Sigmoid colon (tissue), 7 donors: ENCODE data around the gene FOXN1. TPM values are rescaled to one million over a fixed set of nuclear protein-coding genes. Genes with fewer than 3 reads are reported as not detected.

Source experiments
- DNase-seq: peaks from one replicate; pipeline ENCODE4 v3.0.0-alpha.2; 2019
- H3K27ac ChIP-seq, 4 donors: fragments of 200-600 bp; sonication (generic); one replicate each; pipeline ENCODE4 v1.5.1; 2016 to 2019; ENCODE audit warnings: mild to moderate bottlenecking in 1 of 4
- H3K27me3 ChIP-seq, 3 donors: fragments of 200-600 bp; sonication (generic); one replicate each; pipeline ENCODE4 v1.5.1; 2019; ENCODE audit warnings: mild to moderate bottlenecking in 1 of 3
- H3K36me3 ChIP-seq, 4 donors: fragments of 200-600 bp; sonication (generic); one replicate each; pipeline ENCODE4 v1.5.1; 2016 to 2019
- H3K4me1 ChIP-seq, 4 donors: fragments of 200-600 bp; sonication (generic); one replicate each; pipeline ENCODE4 v1.5.1; 2017 to 2019
- H3K4me3 ChIP-seq, 4 donors: fragments of 200-600 bp; sonication (generic); one replicate each; pipeline ENCODE4 v1.5.1; 2017 to 2019; ENCODE audit warnings: mild to moderate bottlenecking in 2 of 4, moderate library complexity in 1 of 4
- H3K9me3 ChIP-seq, 4 donors: fragments of 200-600 bp in 3 of 4; sonication (generic) in 3 of 4; one replicate each; pipeline versions ENCODE4 v1.5.1 to v1.6.1; 2013 to 2019
- EP300 ChIP-seq, 4 donors: sonication (generic); formaldehyde crosslinking; IDR thresholded peaks; one replicate each; pipeline ENCODE4 v1.6.1; 2017; ENCODE audit warnings: antibody characterized with exemption in 4 of 4
- POLR2A ChIP-seq, 2 donors: fragments of 450-650 bp; IDR thresholded peaks; one replicate each; pipeline ENCODE4 v1.6.1; 2016; ENCODE audit warnings: antibody characterized with exemption in 2 of 2, mild to moderate bottlenecking in 2 of 2, moderate library complexity in 2 of 2
- POLR2AphosphoS5 ChIP-seq, 4 donors: sonication (generic); formaldehyde crosslinking; IDR thresholded peaks; one replicate each; pipeline ENCODE4 v1.6.1; 2017; ENCODE audit warnings: antibody characterized with exemption in 4 of 4
- WGBS, 2 donors: extraction: QIAGEN DNeasy Blood & Tissue Kit; methylation state at CpG; one replicate each; pipeline ENCODE4 v1.1.7; 2013; 5-methylcytosine and 5-hydroxymethylcytosine counted together
- intact Hi-C: fragments of 100-400 bp; cut with DNase I; formaldehyde crosslinking; loops from one replicate; pipeline ENCODE4 v1.15.1; 2023
- polyA plus RNA-seq, 3 donors: library from polyadenylated mRNA; stranded (reverse); fragments of 200-250 nt; gene quantifications; one replicate each; pipeline ENCODE4 v1.2.3, GENCODE V29; 2013
- total RNA-seq, 4 donors: library from RNA; depleted of rRNA; stranded (reverse); fragments of >200 nt; gene quantifications; one replicate each; pipeline ENCODE4 v1.1.0, GENCODE V29; 2016
- TF ChIP-seq, protein P1 (sequence below), 4 experiments: fragments of 450-650 bp in 3 of 4; fragments of 200-600 bp in 1 of 4; IDR thresholded peaks; one replicate each; pipeline ENCODE4 v1.5.1; 2016 to 2019; ENCODE audit warnings: antibody characterized with exemption in 4 of 4, mild to moderate bottlenecking in 3 of 4, moderate library complexity in 2 of 4
- donor health status: healthy with polysubstance abuse.
- donor health status: Bipolar disorder and iron deficiency.
- donor health status: healthy.

FOXN1 gene
- total and polyA plus RNA-seq, 7 donors, result 0.23 to 0.60 (median 0.38) TPM; not detected in 4

DNA sequence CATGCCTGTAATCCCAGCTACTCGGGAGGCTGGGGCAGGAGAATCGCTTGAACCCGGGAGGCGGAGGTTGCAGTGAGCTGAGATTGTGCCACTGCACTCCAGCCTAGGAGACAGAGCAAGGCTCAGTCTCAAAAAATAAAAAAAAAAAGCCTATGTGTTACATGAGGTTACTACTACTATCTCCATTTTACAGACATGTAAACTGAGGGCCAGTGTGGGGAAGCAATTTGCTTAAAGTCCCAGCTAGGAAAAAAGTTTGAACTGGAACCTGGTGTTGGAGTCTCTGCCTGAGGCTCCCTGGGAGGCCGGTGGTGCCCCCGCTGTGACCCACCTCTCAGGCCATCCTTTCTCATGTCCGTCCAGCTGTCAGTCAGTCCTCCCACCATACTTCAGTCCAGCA is 28.2 kb upstream of the FOXN1 start:
- no peaks in the 10 kb centered on the region for H3K9me3 ChIP-seq
- WGBS, 2 donors, result 94 to 95% methylated on average over 7 of the region's 7 CpGs
- H3K27me3 ChIP-seq, result no peaks in the 10 kb centered on the region
- H3K4me3 ChIP-seq, result no peak overlapping the region
- no peaks in the 10 kb centered on the region for H3K4me1 ChIP-seq
- no peak for DNase-seq
- intact Hi-C loops, result no loop called here
- no peak for TF ChIP-seq EP300 (IDR thresholded peaks at IDR 0.05)
- no peak overlapping the region for H3K27ac ChIP-seq
- H3K36me3 ChIP-seq, result no peaks in the 10 kb centered on the region

DNA sequence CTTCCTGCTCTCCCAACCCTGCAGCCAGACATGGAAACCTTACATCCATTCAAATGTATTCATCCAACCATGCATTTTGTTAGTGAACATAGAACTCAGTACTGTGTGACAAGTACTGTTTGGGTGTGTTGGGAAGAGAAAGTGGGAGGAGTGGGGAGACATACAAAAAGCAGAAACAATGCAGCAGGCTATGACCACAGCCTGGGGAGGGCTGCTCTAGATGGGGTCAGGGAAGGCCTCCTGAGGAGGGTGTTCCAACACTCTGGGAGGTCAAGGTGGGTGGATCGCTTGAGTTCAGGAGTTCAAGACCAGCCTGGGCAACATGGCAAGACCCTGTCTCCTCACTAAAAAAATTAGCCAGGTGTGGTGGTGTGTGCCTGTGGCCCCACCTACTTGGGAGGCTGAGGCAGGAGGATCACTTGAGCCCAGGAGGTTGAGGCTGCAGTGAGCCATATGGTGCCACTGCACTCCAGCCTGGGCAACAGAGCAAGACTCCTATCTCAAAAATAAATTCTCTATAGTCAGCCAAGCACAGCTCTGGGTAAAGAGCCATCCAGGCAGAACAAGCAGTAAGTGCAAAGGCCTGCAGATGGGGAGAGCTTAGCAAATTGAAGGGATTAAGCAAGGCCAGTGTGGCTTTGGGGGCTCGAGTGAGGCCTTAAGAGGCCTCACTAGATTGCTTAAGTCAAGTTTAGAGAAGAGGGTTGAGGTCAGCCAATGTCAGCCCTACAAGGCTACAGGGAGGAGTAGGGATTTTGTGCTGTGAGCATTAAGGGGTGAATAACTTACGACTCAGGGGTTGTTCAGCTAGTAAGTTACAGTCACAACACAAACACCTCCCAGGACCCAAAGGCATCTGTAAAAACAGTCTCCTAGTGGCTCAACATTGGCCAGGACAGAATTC is 27.2 kb upstream of the FOXN1 start:
- Histone ChIP-seq H3K36me3 (no peaks in the 10 kb centered on the region), H3K27ac (no peak overlapping the region), H3K27me3 (no peaks in the 10 kb centered on the region), H3K4me1 (no peaks in the 10 kb centered on the region), H3K9me3 (no peaks in the 10 kb centered on the region), H3K4me3 (no peak overlapping the region)
- intact Hi-C loops, result no loop called here
- no peak for DNase-seq
- 84 to 86% methylated on average over 3 of the region's 3 CpGs for WGBS, 2 donors
- no peak for TF ChIP-seq EP300 (IDR thresholded peaks at IDR 0.05)
- TF ChIP-seq POLR2AphosphoS5 (IDR thresholded peaks at IDR 0.05), result no peak
- no peak for TF ChIP-seq POLR2A (IDR thresholded peaks at IDR 0.05)
- TF ChIP-seq, protein P1, sequence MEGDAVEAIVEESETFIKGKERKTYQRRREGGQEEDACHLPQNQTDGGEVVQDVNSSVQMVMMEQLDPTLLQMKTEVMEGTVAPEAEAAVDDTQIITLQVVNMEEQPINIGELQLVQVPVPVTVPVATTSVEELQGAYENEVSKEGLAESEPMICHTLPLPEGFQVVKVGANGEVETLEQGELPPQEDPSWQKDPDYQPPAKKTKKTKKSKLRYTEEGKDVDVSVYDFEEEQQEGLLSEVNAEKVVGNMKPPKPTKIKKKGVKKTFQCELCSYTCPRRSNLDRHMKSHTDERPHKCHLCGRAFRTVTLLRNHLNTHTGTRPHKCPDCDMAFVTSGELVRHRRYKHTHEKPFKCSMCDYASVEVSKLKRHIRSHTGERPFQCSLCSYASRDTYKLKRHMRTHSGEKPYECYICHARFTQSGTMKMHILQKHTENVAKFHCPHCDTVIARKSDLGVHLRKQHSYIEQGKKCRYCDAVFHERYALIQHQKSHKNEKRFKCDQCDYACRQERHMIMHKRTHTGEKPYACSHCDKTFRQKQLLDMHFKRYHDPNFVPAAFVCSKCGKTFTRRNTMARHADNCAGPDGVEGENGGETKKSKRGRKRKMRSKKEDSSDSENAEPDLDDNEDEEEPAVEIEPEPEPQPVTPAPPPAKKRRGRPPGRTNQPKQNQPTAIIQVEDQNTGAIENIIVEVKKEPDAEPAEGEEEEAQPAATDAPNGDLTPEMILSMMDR (IDR thresholded peaks at IDR 0.05), result no peak

DNA sequence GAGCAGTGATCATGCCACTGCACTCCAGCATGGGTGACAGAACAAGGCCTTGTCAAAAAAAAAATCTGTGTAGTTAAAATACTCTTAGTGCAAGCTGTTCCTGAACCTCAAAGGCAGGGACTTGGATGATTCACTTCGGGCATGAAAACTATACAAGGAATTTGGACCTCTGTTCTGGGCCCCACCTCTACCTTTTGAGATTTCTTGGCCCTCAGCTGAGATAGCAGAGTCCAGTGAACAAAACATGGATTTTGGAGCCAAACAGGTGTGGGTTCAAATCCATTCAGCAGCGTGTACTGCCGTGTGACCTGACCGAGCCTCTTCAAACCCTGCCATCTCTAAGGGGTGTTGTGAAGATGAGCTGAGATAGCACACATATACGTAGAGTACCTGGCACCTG is 25.9 kb upstream of the FOXN1 start:
- no peak for DNase-seq
- WGBS, 2 donors, result 48 to 82% methylated on average over 5 of the region's 5 CpGs
- Histone ChIP-seq H3K4me1 (no peaks in the 10 kb centered on the region), H3K27me3 (no peaks in the 10 kb centered on the region), H3K27ac (no peak overlapping the region), H3K36me3 (no peaks in the 10 kb centered on the region), H3K9me3 (no peaks in the 10 kb centered on the region), H3K4me3 (no peak overlapping the region)
- intact Hi-C loops, result no loop called here
- TF ChIP-seq EP300 (IDR thresholded peaks at IDR 0.05) (no peak), POLR2AphosphoS5 (IDR thresholded peaks at IDR 0.05) (no peak), POLR2A (IDR thresholded peaks at IDR 0.05) (no peak)
- TF ChIP-seq, protein P1 (IDR thresholded peaks at IDR 0.05), result no peak

DNA sequence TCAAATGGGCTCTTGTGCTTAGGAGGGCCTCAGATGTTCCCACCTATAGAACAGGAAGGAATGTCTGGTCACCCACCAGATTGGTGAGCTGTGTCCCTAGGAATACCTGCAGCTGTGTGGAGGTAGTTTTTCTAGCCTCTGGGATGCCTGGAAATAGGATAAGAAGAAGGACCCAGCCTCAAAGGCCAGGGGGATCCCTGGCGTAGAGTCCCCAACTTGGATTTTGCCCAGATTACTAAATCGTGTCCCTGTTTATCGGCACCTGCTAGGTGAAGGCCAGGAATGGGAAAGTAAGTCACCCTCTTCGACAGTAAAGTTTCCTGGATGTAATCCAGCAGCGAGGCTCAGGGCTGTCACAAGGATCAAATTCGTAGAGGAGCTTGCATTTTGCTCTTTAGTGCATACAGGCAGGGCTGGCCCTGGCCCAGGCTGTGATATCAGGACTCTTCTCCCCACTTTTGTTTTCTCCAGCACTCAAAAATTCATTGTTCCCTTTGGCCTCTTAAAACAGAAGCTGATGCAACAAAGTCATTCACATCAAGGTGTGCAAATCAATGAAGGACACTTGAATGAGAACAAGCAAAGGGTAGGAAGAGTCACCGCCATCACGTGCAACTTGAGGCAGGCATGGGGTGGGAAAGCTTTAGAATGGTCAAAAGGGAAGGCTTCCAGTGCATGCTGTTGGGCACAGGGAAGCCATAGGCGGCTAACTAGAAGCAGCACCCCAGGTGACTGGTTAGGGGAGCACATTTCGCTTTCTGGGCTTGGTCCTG is 25.2 kb upstream of the FOXN1 start:
- no peak for TF ChIP-seq POLR2AphosphoS5 (IDR thresholded peaks at IDR 0.05)
- TF ChIP-seq EP300 (IDR thresholded peaks at IDR 0.05), result no peak
- TF ChIP-seq, protein P1 (IDR thresholded peaks at IDR 0.05), result no peak
- no peak for TF ChIP-seq POLR2A (IDR thresholded peaks at IDR 0.05)
- Histone ChIP-seq H3K36me3 (no peaks in the 10 kb centered on the region), H3K4me3 (no peak overlapping the region), H3K27me3 (no peaks in the 10 kb centered on the region), H3K4me1 (no peaks in the 10 kb centered on the region), H3K9me3 (no peaks in the 10 kb centered on the region), H3K27ac (no peak overlapping the region)
- DNase-seq, result no peak
- intact Hi-C loops, result no loop called here
- WGBS, 2 donors, result 63 to 73% methylated on average over 10 of the region's 10 CpGs

DNA sequence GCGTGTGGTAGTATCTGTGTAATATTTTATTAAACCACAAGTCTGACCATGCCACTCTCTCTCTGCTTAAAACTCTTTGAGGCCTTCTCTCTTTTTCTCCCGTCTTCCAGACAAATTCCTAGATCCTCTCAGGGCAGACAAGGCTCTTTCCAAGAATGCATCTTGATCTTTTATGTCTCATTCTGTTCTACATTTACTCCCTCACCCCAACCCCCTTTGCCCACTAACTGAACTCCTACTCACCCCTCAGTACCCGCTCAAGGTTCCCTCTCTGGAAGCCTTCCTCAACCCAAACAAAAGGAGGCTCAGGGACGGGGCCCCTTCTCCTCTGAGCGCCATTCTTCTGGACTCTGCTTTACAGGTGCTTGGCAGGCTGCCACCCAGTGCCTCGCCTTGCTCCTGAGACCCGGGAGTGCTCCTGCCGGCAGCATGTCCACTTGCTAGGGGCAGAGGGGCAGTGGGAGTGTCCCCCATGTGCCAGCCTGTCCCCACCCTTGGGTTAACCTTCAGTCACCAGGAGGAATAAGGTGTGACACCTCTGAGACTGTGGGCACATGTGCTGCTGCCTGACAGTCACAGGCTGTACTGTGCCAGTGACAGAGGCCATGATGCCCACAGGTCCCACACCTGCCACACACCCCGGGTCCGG is 23.5 kb upstream of the FOXN1 start:
- DNase-seq, result no peak
- H3K4me1 ChIP-seq, result no peaks in the 10 kb centered on the region
- H3K27me3 ChIP-seq, result no peaks in the 10 kb centered on the region
- intact Hi-C loops, result no loop called here
- H3K36me3 ChIP-seq, result no peaks in the 10 kb centered on the region
- no peak overlapping the region for H3K27ac ChIP-seq
- TF ChIP-seq POLR2A (IDR thresholded peaks at IDR 0.05), result no peak
- TF ChIP-seq, protein P1 (IDR thresholded peaks at IDR 0.05), result no peak
- TF ChIP-seq EP300 (IDR thresholded peaks at IDR 0.05), result no peak
- no peak for TF ChIP-seq POLR2AphosphoS5 (IDR thresholded peaks at IDR 0.05)
- no peak overlapping the region for H3K4me3 ChIP-seq
- H3K9me3 ChIP-seq, result no peaks in the 10 kb centered on the region
- WGBS, 2 donors, result 30 to 69% methylated on average over 10 of the region's 10 CpGs
